HG03108 (cell line): ENCODE measurements around the gene IQSEC2.
A peak's percentile ranks its signal among the peaks of the same experiment; 100 is the strongest.

Experiments
- ATAC-seq: cut with Tn5 transposase; IDR thresholded peaks from one replicate; pipeline ENCODE4 v1.9.1; 2021; ENCODE audit warnings: moderate library complexity; ENCODE audit not compliant: unreplicated experiment

The IQSEC2 gene

GRCh38 chrX:53305219-53305995, 24.0 kb upstream of the IQSEC2 start:
- no peak for ATAC-seq

GRCh38 chrX:53303195-53303594, 21.8 kb upstream of the IQSEC2 start:
- no peak for ATAC-seq

GRCh38 chrX:53300157-53300556, 18.8 kb upstream of the IQSEC2 start:
- ATAC-seq: no peak

GRCh38 chrX:53294024-53294648, 12.8 kb upstream of the IQSEC2 start:
- no peak for ATAC-seq

DNA sequence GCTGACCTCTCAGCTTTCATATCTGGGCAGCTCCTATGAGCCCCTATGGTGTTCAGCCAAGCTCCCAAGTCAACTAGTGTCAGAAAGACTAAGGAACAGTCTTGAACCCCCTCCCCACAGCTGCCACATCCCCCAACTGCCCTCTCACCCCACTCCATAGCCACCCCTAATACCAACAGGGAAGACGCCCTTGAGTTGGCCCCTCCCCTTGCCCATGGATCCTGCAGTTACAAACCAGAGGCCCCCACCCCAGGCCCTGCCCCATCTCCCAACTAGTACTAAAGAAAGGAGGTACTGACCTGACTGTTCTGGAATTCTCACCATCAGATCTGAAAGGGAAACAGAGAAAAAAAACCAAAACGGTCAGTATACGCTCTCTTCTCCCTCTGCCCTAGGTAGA, 10.2 kb upstream of the IQSEC2 start:
- ATAC-seq: no peak

DNA sequence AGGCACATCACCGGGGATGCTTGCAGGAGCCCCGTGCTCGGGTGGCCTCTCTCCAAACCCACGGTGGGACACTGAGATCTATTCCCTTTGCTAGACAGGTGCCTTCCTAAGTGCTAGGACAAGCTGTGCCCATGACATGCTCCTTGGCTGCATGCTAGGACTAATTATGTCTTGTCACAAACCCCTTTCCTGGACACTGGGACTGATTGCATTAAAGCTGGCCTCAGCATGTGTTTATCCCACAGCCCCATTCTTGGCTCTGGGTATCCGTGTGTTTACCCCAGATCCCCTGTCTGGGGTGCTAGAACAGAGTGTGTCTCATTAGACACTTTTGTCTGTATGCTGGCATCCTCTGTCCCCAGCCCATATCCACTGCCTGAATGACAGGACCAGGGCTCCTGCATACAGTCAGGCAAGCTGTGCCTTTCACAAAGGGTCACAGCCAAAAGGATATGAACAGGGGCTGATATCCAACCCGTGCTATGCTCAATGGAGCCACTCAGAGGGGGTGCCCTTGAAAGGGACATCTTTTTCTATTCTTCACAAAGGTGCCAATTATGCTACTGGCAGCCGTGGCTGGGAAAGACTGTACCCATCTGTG, 9.2 kb upstream of the IQSEC2 start:
- ATAC-seq: no peak

- ATAC-seq: no peak
Measured at GRCh38 chrX:53288189-53288588, 6.8 kb upstream of the IQSEC2 start.

DNA sequence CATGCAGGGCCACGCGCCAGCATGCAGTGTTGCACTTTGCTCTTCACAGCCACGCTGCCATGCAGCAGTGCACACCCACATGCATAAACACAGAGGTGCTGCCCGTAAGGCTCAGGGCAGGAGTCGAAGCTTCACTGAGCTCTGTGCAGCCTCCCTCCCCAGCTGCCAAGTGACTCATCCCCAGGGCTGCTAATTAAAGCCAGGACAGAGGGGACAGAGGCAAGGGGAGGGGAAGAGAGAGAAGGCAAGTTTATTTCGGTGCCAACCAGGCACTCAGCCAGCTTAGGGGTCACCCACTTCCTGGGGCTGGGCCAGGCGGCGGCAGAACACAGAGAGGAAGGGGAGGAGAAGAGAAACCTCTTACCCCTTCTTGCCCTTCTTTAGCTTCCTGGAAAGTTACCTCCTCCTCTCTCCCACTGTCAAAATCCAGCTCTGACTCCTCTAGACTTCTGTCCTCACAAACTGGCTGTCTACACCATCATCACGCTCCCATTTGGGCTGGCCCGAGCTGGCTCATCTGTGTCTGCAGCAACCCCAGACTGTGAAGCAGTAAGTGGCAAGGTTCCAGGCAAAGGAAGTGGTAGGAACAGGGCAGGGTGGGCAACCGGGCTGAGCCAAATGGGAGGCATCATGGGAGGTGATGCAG, 6.2 kb upstream of the IQSEC2 start:
- ATAC-seq: no peak

- ATAC-seq: no peak
Measured at GRCh38 chrX:53286171-53286570, 4.8 kb upstream of the IQSEC2 start.

DNA sequence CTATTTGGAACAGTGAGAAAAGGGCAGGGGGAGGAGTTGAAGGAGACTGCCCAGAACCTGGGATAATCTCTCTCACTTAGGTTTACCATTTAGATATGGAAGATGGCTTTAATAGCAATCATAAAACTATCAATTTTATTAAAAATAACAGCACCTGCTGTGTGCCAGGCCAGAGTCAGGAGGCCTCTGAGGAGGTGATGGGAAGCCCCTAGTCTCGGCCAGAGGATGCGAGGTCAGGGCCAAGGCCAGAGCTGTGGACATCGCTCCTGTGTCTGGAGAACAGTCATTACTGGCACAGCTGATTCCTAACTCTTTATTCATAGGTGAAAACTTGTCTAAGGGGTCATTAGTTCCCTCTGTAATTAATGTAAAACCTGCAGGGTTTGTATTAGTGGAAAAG, 4.2 kb upstream of the IQSEC2 start:
- ATAC-seq: no peak

GRCh38 chrX:53284684-53285447, 3.5 kb upstream of the IQSEC2 start:
- peak; percentile 52 for ATAC-seq

- ATAC-seq: no peak
Measured at GRCh38 chrX:53283567-53283966, 2.2 kb upstream of the IQSEC2 start.

DNA sequence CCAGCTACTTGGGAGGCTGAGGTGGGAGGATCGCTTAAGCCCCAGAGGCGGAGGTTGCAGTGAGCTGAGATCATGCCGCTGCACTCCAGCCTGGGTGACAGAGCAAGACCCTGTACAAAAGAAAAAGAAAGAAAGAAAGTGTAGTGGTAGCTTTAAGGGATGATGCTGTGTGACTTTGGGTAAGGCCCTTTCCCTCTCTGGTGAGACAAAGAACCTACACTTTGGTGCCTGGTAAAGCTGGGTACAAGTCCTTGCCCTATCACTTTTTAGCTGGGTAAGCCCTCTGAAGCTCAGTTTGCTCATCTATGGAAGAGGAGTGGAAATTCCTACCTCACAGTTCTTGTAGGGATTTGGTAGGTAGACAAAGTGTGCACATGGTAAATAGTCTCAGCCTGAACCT, 1.7 kb upstream of the IQSEC2 start:
- no peak for ATAC-seq

DNA sequence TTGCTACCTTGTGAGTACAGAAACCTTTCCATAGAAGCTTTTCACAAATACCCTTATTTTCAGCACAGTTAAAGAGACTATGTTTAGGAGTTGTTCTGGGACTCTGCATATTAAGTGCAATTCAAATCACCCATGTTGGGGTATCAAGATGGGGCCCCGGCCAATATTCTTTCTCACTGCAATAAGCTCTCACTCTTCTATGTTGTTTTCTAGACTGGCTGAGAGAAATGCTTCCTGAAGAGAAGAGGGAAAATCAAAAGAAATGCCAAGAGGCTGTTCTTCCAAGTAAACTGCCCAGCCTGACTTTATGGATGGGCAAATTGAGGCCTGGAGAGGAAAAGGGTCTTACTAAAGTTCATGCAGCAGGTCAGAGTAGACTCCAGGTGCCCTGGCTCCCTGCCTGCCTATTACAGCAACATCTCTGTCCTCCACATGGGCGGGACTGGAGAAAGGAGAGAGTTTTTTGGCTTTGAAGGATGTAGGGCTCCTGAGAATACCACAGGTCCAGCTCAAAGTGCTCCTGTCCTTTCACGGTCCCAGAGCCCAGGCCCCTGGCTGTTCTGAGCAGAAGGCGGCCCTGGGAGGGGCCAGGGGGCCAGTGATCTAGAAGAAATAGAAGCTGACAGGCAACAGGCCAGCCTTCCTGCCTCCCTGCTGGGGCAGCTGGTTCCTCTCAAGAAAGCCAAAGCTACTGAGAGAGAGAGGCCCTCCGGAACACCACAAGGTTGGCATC, 745 bp upstream of the IQSEC2 start:
- ATAC-seq: no peak

DNA sequence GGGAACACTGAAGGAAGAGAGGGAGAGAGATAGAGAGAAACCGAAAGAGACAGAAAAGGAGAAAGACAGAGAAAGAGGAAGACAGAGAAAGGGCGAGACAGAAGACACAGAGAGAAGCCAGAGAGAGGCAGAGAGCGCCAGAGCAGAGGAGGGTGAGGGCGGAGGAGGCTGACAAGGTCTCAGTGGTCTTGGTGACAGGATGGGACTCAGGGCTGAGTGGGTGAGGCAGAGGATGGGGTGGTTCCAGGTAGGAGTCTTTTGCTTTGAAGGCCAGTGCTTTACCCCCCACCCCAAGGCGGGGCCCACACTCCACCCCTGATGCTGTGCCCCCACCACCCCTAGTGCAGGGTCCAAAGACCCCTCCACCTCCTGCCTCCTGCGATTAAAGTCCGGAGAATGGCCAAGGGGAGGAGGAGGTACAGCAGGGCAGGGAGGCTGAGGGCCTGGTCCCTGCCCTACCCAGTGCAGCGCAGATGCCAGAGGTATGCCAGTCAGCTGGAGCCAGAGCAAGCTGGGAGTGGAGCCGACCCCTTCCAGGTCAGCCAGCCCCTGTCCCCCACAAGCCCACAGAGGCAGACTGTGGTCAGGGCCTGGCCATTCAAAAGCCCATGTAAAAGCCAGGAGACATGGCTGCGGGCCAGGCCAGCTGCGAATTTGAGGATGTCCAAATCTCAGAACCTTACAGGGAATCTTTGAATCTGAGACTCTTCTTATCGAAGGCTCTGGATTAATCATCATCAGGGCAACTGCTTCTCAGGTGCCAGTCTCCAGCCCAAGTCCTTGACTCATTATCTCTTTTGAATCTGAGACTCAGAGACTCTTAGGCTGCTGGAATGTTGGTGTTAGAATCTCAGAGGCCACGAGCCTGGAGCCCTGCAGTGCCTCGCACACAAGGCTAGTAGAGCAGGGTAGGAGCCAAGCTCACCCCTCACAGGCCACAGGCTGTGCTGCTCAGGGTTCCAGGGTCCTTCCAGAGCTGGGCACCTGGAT, 758 bp downstream of the IQSEC2 start:
- ATAC-seq: no peak

DNA sequence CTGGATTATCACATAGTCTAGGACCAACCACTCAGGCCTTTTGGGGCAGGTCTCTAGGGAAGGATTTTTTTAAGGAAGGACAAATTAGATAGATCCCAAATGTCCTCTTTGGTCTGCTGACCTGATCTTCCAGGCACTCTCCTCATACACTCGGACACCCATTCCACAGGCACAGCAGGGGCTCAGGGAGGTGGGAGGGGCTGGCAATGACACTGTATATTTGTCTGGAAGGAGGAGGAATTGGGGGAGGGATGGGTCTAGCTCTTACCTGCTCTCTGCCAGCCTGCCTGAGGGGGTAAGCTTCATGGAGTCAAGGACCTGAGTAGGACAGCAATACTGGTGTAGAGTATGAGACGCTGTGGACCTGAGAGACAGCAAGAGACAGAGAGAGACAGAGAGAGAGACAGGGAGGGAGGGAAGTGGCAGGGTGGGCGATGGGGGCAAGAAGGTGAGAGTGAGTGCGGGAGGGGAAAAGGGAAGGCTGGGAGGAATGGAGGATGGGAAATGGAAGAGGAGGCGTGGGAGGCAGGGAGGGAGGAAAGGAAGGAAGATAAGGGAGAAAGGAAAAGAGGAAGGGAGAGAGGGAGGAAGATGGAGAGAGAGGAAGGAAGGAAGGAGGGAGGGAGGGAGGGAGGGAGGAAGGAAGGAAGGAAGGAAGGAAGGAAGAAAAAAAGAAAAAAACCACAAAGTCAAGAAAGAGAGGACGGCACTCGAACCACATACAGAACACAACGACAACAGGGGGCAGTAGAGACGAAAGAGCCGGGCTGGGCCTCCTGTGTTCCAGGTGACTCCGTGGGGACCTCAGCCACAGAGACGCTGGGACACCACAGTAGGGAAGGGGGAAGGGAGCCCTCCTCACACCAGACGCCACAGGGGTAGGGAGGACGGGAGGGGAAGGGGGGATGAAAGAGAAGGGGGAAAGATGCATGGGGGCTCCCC, 1.8 kb downstream of the IQSEC2 start:
- no peak for ATAC-seq

- ATAC-seq: no peak
Measured at GRCh38 chrX:53272808-53273337, 8.5 kb downstream of the IQSEC2 start.
